ENCODE measurements around the gene PDIA5. TPM values are rescaled to one million over a fixed set of nuclear protein-coding genes. Genes with fewer than 3 reads are reported as not detected.

The PDIA5 gene
- total RNA-seq, 4 donors from 2014 or later: 5.3 to 9.2 (median 7.2) TPM

- H3K36me3 ChIP-seq: no peaks in the 10 kb centered on the region
- WGBS: 56% methylated on average over 6 of the region's 6 CpGs
- TF ChIP-seq EP300 (IDR thresholded peaks at IDR 0.05) (no peak), POLR2AphosphoS5 (IDR thresholded peaks at IDR 0.05) (no peak), POLR2A (IDR thresholded peaks at IDR 0.05) (no peak), CTCF (IDR thresholded peaks at IDR 0.05) (no peak)
- DNase-seq (ENCODE audit: low spot score in 2 of 2): no peak
- H3K9me3 ChIP-seq: no peaks in the 10 kb centered on the region
- H3K27ac ChIP-seq: no peak overlapping the region
- H3K27me3 ChIP-seq: no peaks in the 10 kb centered on the region
- no peak overlapping the region for H3K4me3 ChIP-seq
- peaks cover 48% of the 10 kb centered on the region for H3K4me1 ChIP-seq
Measured at GRCh38 chr3:123084192-123084591, 17.4 kb downstream of the PDIA5 start.

DNA sequence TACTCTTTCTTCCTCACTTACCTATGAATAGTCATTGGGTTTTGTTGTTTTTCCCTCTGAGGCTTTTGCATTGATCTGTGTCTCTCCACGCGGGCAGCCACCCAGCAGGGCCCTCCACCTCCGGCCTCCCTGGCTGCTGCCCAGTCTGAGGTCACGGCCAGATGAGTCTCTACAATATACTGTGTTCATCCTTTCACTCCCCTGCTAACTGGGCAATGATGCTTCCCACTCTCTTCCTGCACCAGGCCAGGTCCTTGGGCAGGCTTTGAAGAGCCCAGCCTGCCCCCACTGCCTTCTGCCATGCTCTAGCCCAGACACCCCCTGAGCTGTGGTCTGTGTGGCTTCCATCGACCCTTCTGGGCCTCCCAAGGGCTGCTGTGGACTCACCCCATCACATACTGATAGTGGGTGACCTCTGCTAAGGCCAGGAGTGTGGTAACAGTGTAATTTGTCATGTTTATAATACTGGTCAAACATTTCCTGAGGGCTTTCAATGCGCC lies 18.0 kb downstream of the PDIA5 start:
- no peaks in the 10 kb centered on the region for H3K9me3 ChIP-seq
- DNase-seq (ENCODE audit: low spot score in 2 of 2): no peak
- no peak for TF ChIP-seq POLR2AphosphoS5 (IDR thresholded peaks at IDR 0.05)
- no peak for TF ChIP-seq POLR2A (IDR thresholded peaks at IDR 0.05)
- 76% methylated on average over 6 of the region's 6 CpGs for WGBS
- peaks cover 54% of the 10 kb centered on the region for H3K4me1 ChIP-seq
- H3K27ac ChIP-seq: no peak overlapping the region
- no peak overlapping the region for H3K4me3 ChIP-seq
- H3K36me3 ChIP-seq: no peaks in the 10 kb centered on the region
- H3K27me3 ChIP-seq: no peaks in the 10 kb centered on the region

DNA sequence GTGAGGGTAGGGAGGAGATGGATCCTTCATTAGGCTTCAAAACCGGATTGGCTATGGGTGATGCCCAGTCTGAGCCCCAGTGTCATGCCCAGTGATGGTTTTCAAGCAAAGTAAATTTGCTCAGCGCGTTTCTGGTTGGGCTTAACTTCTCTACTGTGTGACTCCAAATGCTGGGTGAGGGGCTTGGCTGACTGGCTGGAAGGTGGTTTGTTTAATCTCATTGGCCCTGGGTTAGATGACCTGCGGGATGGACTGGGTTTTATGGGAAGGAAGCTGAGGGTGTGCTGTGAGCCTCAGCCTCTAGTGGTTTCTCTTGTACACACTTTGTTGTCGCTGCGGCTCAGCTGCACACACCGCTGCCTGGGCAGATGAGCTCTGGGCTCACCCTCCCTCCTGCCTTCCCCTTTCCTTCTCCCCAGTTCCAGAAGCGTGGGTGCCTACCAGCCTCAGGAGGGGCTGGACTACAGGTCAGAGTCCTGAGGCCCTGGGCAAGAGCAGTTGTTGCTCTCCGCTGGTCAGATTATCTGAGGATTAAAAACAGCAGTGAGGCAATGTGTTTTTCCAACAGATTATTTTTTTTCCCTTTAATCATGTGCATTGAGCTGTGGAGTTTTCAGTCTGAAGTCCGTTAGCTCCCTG lies 18.6 kb downstream of the PDIA5 start:
- TF ChIP-seq POLR2A (IDR thresholded peaks at IDR 0.05) (no peak), CTCF (IDR thresholded peaks at IDR 0.05) (no peak), POLR2AphosphoS5 (IDR thresholded peaks at IDR 0.05) (no peak), EP300 (IDR thresholded peaks at IDR 0.05) (no peak)
- H3K4me1 ChIP-seq: peaks cover 55% of the 10 kb centered on the region
- no peaks in the 10 kb centered on the region for H3K9me3 ChIP-seq
- no peak for DNase-seq (ENCODE audit: low spot score in 2 of 2)
- H3K4me3 ChIP-seq: no peak overlapping the region
- no peaks in the 10 kb centered on the region for H3K36me3 ChIP-seq
- 75% methylated on average over 10 of the region's 10 CpGs for WGBS
- H3K27me3 ChIP-seq: no peaks in the 10 kb centered on the region
- H3K27ac ChIP-seq: no peak overlapping the region

- TF ChIP-seq EP300 (IDR thresholded peaks at IDR 0.05): no peak
- no peak for TF ChIP-seq POLR2AphosphoS5 (IDR thresholded peaks at IDR 0.05)
- TF ChIP-seq POLR2A (IDR thresholded peaks at IDR 0.05): no peak
- no peak for TF ChIP-seq CTCF (IDR thresholded peaks at IDR 0.05)
- H3K36me3 ChIP-seq: no peaks in the 10 kb centered on the region
Measured at GRCh38 chr3:123085932-123086627, 19.3 kb downstream of the PDIA5 start.

GRCh38 chr3:123088387-123088786 lies 21.6 kb downstream of the PDIA5 start:
- Histone ChIP-seq H3K27me3 (no peaks in the 10 kb centered on the region), H3K36me3 (peaks cover 16% of the 10 kb centered on the region), H3K9me3 (no peaks in the 10 kb centered on the region), H3K4me1 (peaks cover 33% of the 10 kb centered on the region), H3K27ac (no peak overlapping the region), H3K4me3 (no peak overlapping the region)
- WGBS: 94% methylated on average over 2 of the region's 2 CpGs
- TF ChIP-seq CTCF (IDR thresholded peaks at IDR 0.05) (no peak), POLR2AphosphoS5 (IDR thresholded peaks at IDR 0.05) (no peak), POLR2A (IDR thresholded peaks at IDR 0.05) (no peak), EP300 (IDR thresholded peaks at IDR 0.05) (no peak)
- no peak for DNase-seq (ENCODE audit: low spot score in 2 of 2)

More at GRCh38 chr3:123085932-123086627, 19.3 kb downstream of the PDIA5 start:
- no peak overlapping the region for H3K27ac ChIP-seq
- no peaks in the 10 kb centered on the region for H3K27me3 ChIP-seq
- DNase-seq (ENCODE audit: low spot score in 2 of 2): no peak
- H3K9me3 ChIP-seq: no peaks in the 10 kb centered on the region
- no peak overlapping the region for H3K4me3 ChIP-seq
- H3K4me1 ChIP-seq: peaks cover 56% of the 10 kb centered on the region
- 77% methylated on average over 5 of the region's 5 CpGs for whole genome bisulfite sequencing
